GM21717 (cell line): ENCODE results near the gene LTB.

ENCODE experiments used
- ATAC-seq: cut with Tn5 transposase; IDR thresholded peaks from one replicate; pipeline ENCODE4 v1.9.1; 2021; ENCODE audit warnings: mild to moderate bottlenecking, moderate library complexity; ENCODE audit not compliant: unreplicated experiment

Gene LTB, protein sequence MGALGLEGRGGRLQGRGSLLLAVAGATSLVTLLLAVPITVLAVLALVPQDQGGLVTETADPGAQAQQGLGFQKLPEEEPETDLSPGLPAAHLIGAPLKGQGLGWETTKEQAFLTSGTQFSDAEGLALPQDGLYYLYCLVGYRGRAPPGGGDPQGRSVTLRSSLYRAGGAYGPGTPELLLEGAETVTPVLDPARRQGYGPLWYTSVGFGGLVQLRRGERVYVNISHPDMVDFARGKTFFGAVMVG

DNA sequence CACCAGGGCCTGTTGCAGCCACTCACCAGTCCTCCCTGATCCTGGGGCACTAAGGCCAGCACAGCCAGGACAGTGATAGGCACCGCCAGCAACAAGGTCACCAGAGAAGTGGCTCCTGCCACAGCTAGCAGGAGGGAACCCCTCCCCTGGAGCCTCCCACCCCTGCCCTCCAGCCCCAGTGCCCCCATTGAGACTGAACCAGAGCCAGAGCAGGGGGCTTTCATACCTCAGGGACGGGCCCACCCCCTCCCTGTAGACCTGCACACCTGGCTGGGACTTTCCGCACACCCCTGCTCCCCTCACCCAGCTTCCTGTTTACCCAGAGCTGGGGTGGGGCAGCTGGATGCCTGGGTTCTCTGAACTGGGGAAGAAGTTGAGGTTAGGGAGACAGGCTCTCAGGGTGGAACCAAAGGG is at the start of gene LTB:
Gene LTB, minus strand, starts transcription at position 195 of the 414 bp plus-strand sequence. Its CDS starts 7 bp downstream, at position 188.
- no peak for ATAC-seq

DNA sequence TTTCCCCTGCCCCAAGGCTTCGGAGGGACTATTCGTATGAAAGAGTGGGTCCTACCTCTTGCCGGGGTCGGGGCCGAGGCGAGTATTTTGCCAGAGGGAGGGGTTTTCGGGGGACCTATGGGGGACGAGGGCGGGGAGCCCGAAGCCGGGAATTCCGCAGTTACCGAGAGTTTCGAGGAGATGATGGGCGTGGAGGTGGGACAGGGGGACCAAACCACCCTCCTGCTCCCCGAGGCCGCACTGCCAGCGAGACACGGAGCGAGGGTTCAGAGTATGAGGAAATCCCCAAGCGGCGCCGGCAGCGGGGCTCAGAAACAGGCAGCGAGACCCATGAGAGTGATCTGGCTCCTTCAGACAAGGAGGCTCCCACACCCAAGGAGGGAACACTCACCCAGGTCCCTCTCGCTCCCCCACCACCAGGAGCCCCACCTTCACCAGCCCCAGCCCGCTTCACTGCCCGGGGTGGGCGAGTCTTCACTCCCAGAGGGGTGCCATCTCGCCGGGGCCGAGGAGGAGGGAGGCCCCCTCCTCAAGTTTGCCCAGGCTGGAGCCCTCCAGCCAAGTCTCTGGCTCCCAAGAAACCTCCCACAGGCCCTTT is 49.6 kb upstream of the LTB start:
- no peak for ATAC-seq

DNA sequence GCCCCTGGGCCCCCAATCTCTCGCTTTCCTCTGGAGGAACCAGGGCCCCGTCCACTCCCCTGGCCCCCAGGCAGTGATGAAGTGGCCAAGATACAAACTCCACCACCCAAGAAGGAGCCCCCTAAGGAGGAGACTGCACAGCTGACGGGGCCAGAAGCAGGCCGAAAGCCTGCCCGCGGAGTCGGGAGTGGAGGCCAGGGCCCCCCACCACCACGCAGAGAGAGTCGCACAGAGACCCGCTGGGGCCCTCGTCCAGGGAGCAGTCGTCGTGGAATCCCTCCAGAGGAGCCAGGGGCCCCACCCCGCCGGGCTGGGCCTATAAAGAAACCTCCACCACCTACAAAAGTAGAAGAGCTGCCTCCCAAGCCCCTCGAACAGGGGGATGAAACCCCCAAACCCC is 49.0 kb upstream of the LTB start:
- no peak for ATAC-seq

DNA sequence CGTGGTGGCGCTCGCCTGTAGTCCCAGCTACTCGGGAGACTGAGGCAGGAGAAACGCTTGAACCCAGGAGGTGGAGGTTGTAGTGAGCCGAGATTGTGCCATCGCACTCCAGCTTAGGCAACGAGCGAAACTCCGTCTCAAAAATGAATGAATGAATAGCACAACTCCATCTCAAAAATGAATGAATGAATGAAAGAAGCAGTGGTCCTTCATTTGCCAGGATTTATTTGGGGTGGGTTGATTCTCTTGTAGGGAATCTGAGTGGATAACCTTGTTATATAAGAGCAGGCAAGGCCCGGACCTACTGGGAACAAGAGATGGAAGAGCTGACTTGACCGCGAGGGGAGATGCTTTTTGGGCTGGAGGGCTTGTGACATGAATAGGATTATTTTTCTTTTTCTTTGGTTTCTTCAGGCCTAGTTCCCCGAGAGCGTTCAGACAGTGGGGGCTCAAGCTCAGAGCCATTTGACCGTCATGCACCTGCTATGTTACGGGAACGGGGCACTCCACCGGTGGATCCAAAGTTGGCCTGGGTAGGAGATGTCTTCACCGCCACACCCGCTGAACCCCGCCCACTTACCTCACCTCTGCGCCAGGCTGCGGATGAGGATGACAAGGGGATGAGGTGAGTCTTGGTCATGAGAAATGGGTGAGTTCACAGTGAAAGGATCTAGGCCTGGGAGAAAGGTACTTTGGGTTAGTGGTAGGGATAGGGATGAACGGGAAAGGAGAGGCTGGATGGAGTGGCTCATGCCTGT is 48.1 kb upstream of the LTB start:
- no peak for ATAC-seq

DNA sequence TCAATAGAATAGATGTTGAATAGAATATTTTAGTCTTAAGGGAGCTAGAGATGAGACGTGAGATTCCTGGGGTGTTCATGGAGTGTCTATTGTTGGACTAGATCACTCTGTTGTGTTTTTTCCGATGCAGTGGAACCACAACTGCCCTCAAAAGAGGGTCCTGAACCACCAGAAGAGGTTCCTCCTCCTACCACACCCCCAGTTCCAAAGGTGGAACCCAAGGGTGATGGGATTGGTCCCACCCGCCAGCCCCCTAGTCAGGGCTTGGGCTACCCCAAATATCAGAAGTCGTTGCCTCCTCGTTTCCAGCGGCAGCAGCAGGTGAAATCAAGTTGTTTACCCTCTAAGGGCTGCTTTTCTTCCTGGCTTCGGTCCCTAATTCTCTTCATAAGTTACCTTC is 46.8 kb upstream of the LTB start:
- ATAC-seq, result no peak

DNA sequence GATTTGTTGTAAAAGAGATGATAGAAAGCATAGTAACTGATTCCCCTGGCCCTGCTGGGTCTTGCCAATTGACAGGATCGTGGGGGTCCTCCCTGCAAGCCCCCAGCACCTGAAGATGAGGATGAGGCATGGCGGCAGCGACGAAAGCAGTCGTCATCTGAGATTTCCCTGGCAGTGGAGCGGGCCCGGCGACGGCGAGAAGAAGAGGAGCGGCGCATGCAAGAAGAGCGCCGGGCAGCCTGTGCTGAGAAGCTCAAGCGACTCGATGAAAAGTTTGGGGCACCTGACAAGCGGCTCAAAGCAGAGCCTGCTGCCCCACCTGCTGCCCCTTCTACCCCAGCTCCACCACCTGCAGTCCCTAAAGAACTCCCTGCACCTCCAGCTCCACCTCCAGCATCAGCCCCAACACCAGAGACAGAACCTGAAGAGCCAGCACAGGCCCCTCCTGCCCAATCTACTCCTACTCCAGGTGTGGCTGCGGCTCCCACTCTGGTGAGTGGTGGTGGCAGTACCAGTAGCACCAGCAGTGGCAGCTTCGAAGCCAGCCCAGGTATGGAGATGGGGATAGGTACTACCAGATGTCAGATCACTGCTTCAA is 45.6 kb upstream of the LTB start:
- no peak for ATAC-seq

DNA sequence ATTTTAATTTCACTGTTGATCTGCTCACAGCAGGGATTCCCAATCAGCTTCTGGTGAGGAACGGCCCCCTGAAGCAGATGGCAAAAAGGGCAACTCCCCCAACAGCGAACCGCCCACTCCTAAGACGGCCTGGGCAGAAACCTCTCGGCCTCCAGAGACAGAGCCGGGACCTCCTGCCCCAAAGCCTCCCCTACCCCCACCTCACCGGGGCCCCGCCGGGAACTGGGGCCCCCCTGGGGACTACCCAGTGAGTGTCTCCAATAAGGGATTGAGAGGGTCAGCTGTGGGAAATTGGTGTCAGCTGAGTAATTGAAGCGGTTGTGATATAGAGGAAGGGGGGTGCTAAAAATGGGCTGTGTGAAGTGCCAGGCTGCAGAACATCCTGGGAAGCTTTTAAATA is 44.7 kb upstream of the LTB start:
- no peak for ATAC-seq

DNA sequence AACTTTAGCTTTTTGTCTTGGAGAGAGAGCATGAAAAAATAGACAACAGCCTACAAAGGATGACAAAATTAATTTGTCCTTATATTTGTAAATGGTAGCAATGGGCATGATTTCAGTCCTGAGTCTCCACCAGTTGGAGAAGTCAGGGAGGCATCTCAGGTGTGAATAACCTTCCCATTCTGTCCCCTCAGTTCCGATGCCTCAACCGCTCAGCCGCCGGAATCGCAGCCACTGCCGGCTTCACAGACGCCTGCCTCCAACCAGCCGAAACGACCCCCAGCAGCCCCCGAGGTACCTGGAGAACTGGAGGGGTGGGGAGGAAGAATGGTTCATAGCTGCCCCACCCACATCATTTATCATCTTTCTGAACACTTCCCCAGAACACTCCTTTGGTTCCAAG is 41.8 kb upstream of the LTB start:
- no peak for ATAC-seq

DNA sequence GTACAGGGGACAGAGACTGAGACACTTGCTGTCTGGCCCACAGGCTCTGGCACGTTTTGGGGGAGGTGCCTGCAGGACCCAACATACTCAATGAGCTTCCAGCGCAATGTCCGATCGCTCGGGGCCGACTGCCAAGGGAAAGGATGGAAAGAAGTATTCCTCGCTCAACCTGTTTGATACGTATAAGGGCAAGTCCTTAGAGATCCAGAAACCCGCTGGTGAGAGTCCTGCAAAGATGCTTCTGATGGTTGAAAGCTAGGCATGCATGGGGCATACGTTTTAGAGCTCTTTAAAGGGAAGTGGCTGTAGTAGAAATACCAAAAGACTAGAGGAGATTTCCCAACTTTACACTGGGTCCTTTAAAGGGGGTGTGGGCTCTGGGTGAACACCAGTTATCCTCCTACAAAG is 40.5 kb upstream of the LTB start:
- ATAC-seq, result no peak

DNA sequence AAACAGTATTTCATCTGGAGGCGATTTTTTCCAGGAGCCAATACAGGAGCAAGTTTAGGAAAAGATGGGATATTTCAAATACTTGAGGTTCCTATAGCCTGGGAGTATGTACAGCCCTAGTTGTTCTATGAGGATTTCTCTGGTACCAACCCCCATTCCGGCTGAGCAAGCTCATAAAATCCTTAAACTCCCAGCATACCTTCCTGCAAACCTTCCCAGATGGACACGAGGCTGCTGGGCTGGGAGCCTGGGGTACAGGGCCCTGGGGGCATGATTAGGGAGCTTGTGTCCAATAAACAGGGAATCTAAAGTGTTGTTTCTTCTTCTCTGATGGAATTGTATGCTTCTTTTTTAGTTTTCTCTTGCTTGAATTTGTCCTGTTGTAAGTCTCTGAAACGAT is 39.8 kb upstream of the LTB start:
- no peak for ATAC-seq

DNA sequence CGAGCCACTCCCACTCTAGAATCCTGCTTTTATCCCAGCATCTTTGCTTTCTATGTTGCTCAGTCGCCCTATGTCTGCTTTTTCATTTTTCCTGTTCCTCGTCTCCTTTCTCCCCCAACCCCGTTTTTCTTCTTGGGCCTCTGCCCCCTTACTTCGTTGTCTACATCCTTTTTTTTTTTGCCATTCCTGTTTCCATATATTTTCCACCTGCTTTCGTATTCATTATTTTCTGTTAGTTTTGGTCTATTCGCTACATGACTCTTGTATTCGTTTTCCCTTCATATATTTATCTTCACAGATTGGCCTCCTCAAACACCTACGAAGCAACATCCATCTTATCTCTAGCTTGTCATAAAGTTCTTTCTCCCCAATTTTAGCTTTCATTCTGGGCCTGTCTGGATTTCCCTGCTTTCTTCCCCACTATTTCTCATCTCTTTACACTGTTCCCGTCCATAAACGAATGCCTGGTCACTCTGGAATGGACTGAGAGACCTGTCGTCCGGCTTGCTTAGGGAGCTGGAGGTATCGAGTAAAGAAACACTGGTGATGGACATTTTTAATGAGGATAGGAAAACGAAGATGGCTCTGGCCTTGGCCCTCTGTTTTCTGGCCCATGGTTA is 39.2 kb upstream of the LTB start:
- no peak for ATAC-seq

DNA sequence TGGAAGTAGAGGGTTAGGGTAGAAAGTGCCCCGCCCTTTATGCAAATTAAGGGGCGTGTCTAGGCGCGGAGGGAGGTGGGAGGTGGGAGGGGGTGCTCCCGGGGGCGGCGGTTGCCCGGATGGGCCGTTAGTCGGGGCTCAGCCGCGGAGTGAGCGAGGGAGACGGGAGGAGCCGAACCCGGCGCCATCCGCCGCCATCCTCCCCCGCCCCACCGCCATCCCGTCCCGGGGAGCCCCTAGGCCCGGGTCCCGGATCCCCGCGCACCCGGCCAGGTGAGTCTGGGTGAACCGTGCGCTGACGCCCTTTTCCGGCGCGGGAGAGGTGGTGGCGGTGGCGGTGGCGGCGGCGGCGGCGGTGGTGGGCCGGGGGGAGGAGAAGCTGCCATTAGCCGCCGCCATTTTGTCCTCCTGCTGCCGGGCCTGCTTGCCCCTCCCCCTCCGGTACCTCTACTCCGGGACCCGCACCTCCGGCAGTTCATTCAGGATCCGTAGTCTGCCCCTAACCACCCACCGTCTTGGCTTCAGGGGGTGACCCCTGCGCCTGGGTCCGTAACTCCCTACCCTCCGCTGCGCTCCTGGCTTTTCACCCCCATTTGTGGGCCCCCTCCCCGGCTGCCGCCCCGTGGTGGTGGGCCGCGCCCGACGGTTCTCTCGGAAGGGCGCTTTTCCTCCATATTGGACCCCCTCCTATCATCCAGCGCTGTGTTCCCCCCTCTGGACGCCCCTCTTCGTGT is 38.5 kb upstream of the LTB start, which contains the start of gene PRRC2A:
Gene PRRC2A, plus strand, starts transcription at position 130 of the 734 bp plus-strand sequence. CDS start 2,075 bp downstream, outside the sequence.
- ATAC-seq, result peak; percentile 44

DNA sequence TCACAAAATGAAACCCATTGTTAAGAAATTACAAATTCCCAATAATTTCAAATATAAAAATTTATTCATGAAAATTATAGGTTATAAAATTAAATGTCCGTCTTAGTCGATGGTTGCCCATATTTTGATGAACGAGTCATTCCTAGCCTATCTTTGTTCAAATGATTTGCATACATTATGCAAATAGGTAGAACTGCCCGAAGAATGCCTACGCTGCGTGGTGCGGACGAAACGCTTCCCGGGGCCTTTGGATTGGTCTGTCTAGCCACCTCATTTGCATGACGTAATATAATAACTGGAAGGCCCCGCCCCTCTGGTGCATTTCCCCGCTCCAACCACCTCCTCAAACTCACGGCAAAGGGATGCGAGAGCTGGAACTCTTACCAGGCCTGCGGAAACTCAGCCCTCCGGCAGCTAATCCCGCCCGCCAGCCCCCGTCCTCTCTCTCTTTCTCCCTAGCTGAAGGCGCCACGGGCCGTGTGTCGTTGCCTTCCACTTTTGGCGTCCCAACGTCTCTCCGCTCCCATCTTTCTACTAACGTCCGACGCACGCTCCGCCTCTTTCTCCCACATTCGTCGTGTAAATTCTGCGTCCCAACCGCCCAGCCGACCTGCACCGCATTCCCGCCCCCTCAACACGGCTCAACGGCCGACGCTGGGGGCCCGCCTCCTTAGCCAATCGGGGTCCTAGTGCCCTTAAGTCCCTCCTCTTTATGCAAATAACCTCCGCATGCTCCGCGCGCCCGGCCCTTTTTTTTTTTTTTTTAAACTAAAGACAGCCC is 37.8 kb upstream of the LTB start:
- peak; percentile 70 for ATAC-seq

DNA sequence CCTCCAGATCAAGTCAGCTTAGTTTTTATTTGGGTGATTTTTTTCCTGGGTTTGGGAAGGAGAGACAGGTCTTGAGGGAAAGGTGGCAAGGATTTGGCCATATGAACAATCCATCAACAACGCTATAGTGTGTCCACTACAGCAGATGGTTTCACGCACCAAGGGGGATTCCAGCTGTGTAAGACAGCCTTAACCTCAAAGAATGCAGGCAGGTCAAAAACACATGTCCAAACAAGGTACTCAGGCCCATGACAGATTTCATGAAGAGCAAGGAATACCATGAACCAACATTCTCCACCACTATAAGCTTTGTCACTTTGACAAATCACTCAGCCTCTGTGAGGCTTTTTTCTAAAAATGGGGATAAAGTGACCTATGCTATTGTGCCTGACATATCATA is 34.8 kb upstream of the LTB start:
- ATAC-seq, result no peak

DNA sequence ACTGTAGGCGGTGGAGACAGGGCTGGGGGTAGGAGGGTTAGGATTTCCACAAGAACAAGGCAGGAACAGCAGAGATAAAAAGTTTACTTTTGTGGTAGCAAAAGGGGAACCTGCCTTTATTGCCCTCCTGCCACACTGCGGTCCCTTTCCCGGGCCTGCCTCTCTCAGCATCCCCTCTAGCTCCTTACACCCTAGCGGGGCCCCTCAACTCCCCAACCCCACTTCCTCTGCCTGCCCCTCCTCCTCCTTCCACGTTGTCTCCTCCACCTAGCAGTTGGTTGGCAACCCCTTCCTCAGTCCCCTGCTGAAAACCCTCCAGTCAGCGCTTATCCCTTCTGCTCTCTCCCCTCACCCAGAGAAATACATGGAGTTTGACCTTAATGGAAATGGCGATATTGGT is 33.5 kb upstream of the LTB start:
- ATAC-seq, result no peak

DNA sequence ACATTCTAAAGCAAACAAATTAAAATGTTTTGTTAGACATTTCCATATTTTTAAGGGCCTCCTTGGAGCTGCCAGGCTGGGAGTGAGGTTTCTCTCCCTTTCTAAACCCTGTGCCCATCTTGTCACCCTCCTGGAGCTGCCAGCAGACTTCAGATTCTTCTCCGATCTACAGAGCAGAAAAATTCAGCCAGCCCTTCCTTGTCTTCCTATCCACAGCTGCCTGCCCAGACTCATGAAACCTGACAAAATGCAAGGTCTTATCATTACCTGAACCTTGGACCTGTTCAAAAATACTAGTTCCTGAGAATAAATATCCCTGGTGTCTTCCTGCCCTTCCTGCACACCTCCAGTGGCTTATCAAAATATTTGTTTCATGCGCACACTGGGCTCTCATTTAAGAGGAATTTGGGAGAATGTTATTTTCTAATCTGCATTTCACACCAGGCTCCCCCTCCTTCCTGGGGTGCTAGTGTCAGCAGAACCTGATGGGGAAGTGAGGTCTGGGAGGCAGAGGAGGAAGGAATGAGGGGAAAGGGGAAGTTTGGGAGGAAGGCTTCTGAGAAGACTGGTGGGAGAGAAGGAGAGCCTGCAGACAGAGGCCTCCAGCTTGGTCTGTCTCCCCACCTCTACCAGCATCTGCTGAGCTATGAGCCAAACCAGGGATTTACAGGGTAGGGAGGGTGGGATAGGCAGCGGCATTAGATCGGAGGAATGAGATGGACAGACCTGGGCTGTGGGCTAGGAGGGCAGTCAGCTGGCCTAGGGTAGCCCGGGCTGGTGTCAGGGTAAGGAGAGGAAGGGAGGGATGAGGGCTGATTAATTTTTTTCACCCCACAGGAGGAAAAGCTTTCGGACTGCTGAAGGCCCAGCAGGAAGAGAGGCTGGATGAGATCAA is 32.7 kb upstream of the LTB start, which contains the start of gene AIF1:
Gene AIF1, plus strand, starts transcription at position 551 of the 895 bp plus-strand sequence. Its CDS starts 96 bp downstream, at position 647.
- ATAC-seq, result no peak

DNA sequence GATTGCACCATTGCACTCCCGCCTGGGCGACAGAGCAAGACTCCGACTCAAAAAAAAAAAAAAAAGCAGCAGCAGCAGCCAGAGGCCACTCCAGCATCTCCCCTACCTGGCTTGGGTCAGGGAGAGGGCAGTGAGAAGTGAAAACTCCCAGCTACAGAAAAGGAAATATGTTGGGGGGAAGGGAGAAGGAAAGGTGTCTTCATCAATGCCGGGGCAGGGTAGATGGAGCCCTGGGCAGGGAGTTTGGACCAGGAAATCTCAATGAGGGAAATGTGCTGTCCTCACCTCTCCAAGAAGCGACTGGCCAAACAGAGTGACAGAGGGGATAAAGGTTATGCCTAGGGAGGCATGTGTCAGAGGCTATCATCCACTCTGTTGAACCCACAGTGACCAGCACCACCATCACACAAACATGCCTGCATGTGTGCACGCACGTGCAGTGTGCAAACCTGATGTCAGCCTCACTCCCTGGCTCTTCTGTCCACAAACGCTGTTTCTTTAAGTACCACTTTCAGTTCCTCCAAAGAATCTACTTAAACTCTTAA is 31.9 kb upstream of the LTB start:
- no peak for ATAC-seq

DNA sequence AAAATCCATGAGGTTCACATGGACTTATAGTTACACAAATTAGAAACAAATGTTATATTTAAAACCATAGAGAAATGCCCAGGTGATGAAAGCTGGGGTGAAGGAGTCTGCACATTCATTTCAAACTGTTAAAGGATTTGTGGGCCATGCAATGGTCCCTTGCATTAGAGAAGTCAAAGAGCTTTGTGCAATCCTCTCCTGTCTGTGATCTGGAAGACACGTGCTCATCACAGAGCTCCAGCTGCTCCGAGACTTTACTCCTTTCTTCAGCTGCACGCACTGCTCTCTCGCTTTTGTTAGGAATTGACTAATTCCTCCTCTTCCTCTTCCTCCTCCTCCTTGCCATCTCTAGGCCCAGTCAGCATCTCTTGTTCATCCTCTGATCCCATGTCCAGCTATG is 28.7 kb upstream of the LTB start:
- ATAC-seq, result no peak
